Lower leg skin (tissue), 3 donors: Measurements from ENCODE around the gene AMBP.

Source experiments
- POLR2A ChIP-seq, 2 donors: fragments of 450-650 bp; IDR thresholded peaks; one replicate each; pipeline ENCODE4 v1.6.1; 2016 to 2017; ENCODE audit warnings: antibody characterized with exemption in 2 of 2, mild to moderate bottlenecking in 1 of 2, moderate library complexity in 1 of 2
- TF ChIP-seq, protein P1 (sequence below), 3 donors: fragments of 450-650 bp; IDR thresholded peaks; one replicate each; pipeline ENCODE4 v1.5.1; 2016; ENCODE audit warnings: antibody characterized with exemption in 3 of 3, mild to moderate bottlenecking in 3 of 3, moderate library complexity in 2 of 3

GRCh38 chr9:114119242-114120191, 41.4 kb upstream of the AMBP start:
- TF ChIP-seq, protein P1, sequence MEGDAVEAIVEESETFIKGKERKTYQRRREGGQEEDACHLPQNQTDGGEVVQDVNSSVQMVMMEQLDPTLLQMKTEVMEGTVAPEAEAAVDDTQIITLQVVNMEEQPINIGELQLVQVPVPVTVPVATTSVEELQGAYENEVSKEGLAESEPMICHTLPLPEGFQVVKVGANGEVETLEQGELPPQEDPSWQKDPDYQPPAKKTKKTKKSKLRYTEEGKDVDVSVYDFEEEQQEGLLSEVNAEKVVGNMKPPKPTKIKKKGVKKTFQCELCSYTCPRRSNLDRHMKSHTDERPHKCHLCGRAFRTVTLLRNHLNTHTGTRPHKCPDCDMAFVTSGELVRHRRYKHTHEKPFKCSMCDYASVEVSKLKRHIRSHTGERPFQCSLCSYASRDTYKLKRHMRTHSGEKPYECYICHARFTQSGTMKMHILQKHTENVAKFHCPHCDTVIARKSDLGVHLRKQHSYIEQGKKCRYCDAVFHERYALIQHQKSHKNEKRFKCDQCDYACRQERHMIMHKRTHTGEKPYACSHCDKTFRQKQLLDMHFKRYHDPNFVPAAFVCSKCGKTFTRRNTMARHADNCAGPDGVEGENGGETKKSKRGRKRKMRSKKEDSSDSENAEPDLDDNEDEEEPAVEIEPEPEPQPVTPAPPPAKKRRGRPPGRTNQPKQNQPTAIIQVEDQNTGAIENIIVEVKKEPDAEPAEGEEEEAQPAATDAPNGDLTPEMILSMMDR (IDR thresholded peaks at IDR 0.05): no peak
- TF ChIP-seq POLR2A (IDR thresholded peaks at IDR 0.05): no peak
